Activated CD4-positive, alpha-beta memory T cell treated with anti-CD3 and anti-CD28 coated beads, Interleukin-2, amount 10 ng/mL, durations not matched to agents 7 days and 5 days (primary cell): Measurements from ENCODE around the gene TBCD. TPM values are rescaled to one million over a fixed set of nuclear protein-coding genes. Genes with fewer than 3 reads are reported as not detected.

Experiments used
- CTCF ChIA-PET: fragments of 350-600 bp; sonication (Branson Sonifier 250); formaldehyde crosslinking; loops from one replicate; lab custom pipeline; 2021; ENCODE audit warnings: antibody characterized with exemption, inconsistent platforms; lab: Charles Lee
- POLR2A ChIA-PET: fragments of 350-600 bp; sonication (Branson Sonifier 250); formaldehyde crosslinking; loops from one replicate; lab custom pipeline; 2021; ENCODE audit warnings: antibody characterized with exemption; lab: Charles Lee
- DNase-seq: peaks from one replicate; pipeline ENCODE4 v3.0.0-alpha.2; 2020
- H3K27ac Mint-ChIP-seq: one replicate; pipeline ENCODE4 v1.8.0; 2021; ENCODE audit warnings: mild to moderate bottlenecking, mixed read lengths
- H3K27me3 Mint-ChIP-seq: one replicate; pipeline ENCODE4 v1.8.0; 2021; ENCODE audit warnings: mixed read lengths
- H3K36me3 Mint-ChIP-seq: one replicate; pipeline ENCODE4 v1.8.0; 2021; ENCODE audit warnings: low read depth, mixed read lengths
- H3K4me1 Mint-ChIP-seq: one replicate; pipeline ENCODE4 v1.8.0; 2021; ENCODE audit warnings: mixed read lengths
- H3K4me3 Mint-ChIP-seq: one replicate; pipeline ENCODE4 v1.8.0; 2021; ENCODE audit warnings: mild to moderate bottlenecking, mixed read lengths
- H3K9me3 Mint-ChIP-seq: one replicate; pipeline ENCODE4 v1.8.0; 2021; ENCODE audit warnings: mixed read lengths
- total RNA-seq, 2 experiments: library from RNA; stranded (reverse); gene quantifications; one replicate each; pipeline ENCODE4 v1.2.3, GENCODE V29; 2021

Gene TBCD
- total RNA-seq, 2 experiments from 2014 or later: 133 to 135 TPM

DNA sequence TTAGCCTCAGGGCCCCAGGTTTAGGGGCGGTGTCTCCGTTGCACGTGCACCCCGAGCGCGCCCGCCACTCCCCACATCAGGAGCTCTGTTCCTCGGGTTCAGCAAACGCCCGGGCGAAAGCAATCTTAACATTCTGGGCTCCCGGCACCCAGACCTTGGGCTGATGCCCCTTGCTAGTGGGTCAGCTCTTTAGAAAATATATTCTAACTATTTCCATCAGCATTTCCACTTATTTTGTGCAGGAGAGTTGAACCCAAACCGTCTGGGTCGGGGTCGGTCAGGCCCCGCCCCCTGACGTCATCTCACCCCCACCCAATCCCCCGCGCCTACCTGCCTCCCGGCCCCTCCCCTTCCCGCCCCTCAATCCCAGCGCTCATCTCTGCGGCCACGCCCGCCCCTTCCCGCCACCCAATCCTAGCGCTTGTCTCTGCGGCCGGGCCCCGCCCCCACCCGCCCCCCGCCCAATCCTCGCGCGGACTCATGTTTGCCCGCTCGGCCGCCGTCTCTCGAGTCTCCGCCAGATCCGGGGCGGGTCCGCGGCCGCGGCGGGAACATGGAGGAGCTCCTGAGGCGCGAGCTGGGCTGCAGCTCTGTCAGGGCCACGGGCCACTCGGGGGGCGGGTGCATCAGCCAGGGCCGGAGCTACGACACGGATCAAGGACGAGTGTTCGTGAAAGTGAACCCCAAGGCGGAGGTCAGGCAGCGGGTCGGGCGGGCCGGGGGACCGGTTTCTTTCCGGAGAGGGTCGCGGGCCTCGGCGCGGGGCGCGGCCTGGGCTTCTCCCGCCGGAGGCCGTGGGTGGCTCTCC lies 35.5 kb upstream of the TBCD start, which contains the start of gene FN3KRP:
FN3KRP (plus strand) TSS at position 504 of the 808 bp plus-strand sequence; CDS start at position 554, 50 bp downstream.
- CTCF ChIA-PET: interaction anchor here (0.5 to 0.7 kb wide), 2 partner anchors 66 to 510 kb away, joined by 3 to 4 read pairs; no protein-coding TSS in a partner anchor
- POLR2A ChIA-PET: interaction anchor here (0.6 to 2.1 kb wide), 12 partner anchors 9 to 289 kb away, joined by 3 to 11 read pairs (median 4); no protein-coding TSS in a partner anchor
- peaks cover 2% of the 10 kb centered on the region for H3K27me3 Mint-ChIP-seq

GRCh38 chr17:82718986-82719685 lies 32.7 kb upstream of the TBCD start:
- DNase-seq: no peak
- H3K27me3 Mint-ChIP-seq: no peaks in the 10 kb centered on the region
- POLR2A ChIA-PET: no interaction called here
- no peaks in the 10 kb centered on the region for H3K9me3 Mint-ChIP-seq
- no peak overlapping the region for H3K27ac Mint-ChIP-seq
- peaks cover 37% of the 10 kb centered on the region for H3K36me3 Mint-ChIP-seq
- peaks cover 25% of the 10 kb centered on the region for H3K4me1 Mint-ChIP-seq
- peak overlapping the region; percentile 98 for H3K4me3 Mint-ChIP-seq
- CTCF ChIA-PET: no interaction called here

More for the DNA sequence above, 35.5 kb upstream of the TBCD start, which contains the start of gene FN3KRP:
- peak within 1 kb of the TSS; percentile 86 for H3K27ac Mint-ChIP-seq
- peaks cover 22% of the 10 kb centered on the region for H3K36me3 Mint-ChIP-seq
- peaks cover 26% of the 10 kb centered on the region for H3K4me1 Mint-ChIP-seq
- no peaks in the 10 kb centered on the region for H3K9me3 Mint-ChIP-seq
- DNase-seq: peak; percentile 90
- peak within 1 kb of the TSS; percentile 98 for H3K4me3 Mint-ChIP-seq

DNA sequence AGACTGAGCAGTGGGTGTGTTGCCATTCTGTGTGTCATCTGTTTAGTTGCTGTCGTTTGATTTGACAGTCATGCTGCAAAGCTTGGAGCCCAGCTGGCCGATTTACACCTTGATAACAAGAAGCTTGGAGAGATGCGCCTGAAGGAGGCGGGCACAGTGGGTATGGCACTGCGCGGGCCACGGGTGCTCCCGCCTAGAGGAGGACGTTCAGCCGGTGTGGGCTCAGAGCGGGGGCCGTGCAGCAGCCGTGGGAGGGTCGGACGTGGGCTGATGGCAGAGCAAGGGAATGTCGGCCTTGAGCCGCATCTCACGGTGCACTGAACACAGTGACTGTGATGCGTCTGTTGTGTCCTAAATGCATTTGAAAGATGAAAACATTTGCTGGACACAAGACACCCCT lies 31.7 kb upstream of the TBCD start:
- H3K9me3 Mint-ChIP-seq: no peaks in the 10 kb centered on the region
- H3K4me1 Mint-ChIP-seq: peaks cover 25% of the 10 kb centered on the region
- no peak overlapping the region for H3K4me3 Mint-ChIP-seq
- H3K27ac Mint-ChIP-seq: no peak overlapping the region
- ChIA-PET POLR2A (no interaction called here), CTCF (no interaction called here)
- DNase-seq: no peak
- no peaks in the 10 kb centered on the region for H3K27me3 Mint-ChIP-seq
- peaks cover 37% of the 10 kb centered on the region for H3K36me3 Mint-ChIP-seq

DNA sequence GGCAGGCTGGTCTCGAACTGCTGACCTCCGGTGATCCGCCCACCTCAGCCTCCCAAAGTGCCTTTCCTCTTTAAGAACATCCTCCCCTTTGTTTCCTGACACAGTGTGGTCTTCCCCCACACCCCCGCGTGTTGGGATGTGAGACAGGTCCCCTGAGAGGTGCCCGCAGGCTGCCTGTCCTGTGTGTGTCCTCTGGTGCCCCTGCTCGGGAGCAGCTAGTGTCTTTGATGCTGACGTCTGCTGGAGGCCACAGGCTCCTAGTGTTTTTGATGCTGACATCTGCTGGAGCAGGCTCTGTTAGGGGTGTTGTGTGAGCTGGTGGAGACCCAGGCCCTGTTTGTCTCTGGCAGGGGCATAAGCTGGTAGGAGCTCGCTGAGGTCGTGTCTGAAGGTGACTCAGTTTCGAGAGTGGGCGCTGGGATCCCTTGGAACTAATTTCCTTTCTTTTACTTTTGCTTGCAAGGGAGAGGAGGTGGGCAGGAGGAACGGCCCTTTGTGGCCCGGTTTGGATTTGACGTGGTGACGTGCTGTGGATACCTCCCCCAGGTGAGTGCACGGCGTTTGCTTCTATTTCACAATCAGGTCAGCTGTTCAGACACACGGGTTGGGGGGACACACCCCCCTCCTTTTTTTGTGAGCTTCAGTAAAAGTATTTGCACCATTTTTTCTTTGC lies 29.4 kb upstream of the TBCD start:
- Mint-ChIP-seq H3K9me3 (no peaks in the 10 kb centered on the region), H3K36me3 (peaks cover 36% of the 10 kb centered on the region), H3K27me3 (no peaks in the 10 kb centered on the region), H3K4me1 (peaks cover 12% of the 10 kb centered on the region), H3K27ac (no peak overlapping the region), H3K4me3 (no peak overlapping the region)
- POLR2A ChIA-PET: no interaction called here
- DNase-seq: no peak
- CTCF ChIA-PET: no interaction called here

- H3K27me3 Mint-ChIP-seq: no peaks in the 10 kb centered on the region
- ChIA-PET CTCF (no interaction called here), POLR2A (no interaction called here)
- H3K4me1 Mint-ChIP-seq: peaks cover 4% of the 10 kb centered on the region
- peaks cover 36% of the 10 kb centered on the region for H3K36me3 Mint-ChIP-seq
- DNase-seq: no peak
- H3K27ac Mint-ChIP-seq: no peak overlapping the region
- H3K9me3 Mint-ChIP-seq: no peaks in the 10 kb centered on the region
- no peak overlapping the region for H3K4me3 Mint-ChIP-seq
These were observed 28.6 kb upstream of the TBCD start for GRCh38 chr17:82723169-82723807.

- H3K36me3 Mint-ChIP-seq: peaks cover 32% of the 10 kb centered on the region
- no peak for DNase-seq
- ChIA-PET POLR2A (interaction anchor here (1.8 kb wide), 1 partner anchor 10 kb away, joined by 4 read pairs; the partner anchor contains the start of gene FN3KRP), CTCF (no interaction called here)
- no peak overlapping the region for H3K27ac Mint-ChIP-seq
- H3K27me3 Mint-ChIP-seq: no peaks in the 10 kb centered on the region
- H3K4me3 Mint-ChIP-seq: no peak overlapping the region
- H3K9me3 Mint-ChIP-seq: no peaks in the 10 kb centered on the region
- no peaks in the 10 kb centered on the region for H3K4me1 Mint-ChIP-seq
These were observed 25.4 kb upstream of the TBCD start for GRCh38 chr17:82726427-82726826.

GRCh38 chr17:82729479-82730260 lies 22.2 kb upstream of the TBCD start:
- Mint-ChIP-seq H3K36me3 (peaks cover 38% of the 10 kb centered on the region), H3K9me3 (peaks cover 6% of the 10 kb centered on the region), H3K27ac (no peak overlapping the region), H3K4me3 (no peak overlapping the region), H3K4me1 (no peaks in the 10 kb centered on the region), H3K27me3 (no peaks in the 10 kb centered on the region)
- POLR2A ChIA-PET: interaction anchor here (1.1 kb wide), 1 partner anchor 13 kb away, joined by 5 read pairs; the partner anchor contains the start of gene FN3KRP
- no peak for DNase-seq
- CTCF ChIA-PET: no interaction called here

GRCh38 chr17:82732118-82732743 lies 19.6 kb upstream of the TBCD start:
- ChIA-PET POLR2A (no interaction called here), CTCF (no interaction called here)
- no peak overlapping the region for H3K27ac Mint-ChIP-seq
- no peak overlapping the region for H3K4me3 Mint-ChIP-seq
- peaks cover 1% of the 10 kb centered on the region for H3K4me1 Mint-ChIP-seq
- no peak for DNase-seq
- H3K9me3 Mint-ChIP-seq: peaks cover 6% of the 10 kb centered on the region
- no peaks in the 10 kb centered on the region for H3K27me3 Mint-ChIP-seq
- H3K36me3 Mint-ChIP-seq: peaks cover 38% of the 10 kb centered on the region

DNA sequence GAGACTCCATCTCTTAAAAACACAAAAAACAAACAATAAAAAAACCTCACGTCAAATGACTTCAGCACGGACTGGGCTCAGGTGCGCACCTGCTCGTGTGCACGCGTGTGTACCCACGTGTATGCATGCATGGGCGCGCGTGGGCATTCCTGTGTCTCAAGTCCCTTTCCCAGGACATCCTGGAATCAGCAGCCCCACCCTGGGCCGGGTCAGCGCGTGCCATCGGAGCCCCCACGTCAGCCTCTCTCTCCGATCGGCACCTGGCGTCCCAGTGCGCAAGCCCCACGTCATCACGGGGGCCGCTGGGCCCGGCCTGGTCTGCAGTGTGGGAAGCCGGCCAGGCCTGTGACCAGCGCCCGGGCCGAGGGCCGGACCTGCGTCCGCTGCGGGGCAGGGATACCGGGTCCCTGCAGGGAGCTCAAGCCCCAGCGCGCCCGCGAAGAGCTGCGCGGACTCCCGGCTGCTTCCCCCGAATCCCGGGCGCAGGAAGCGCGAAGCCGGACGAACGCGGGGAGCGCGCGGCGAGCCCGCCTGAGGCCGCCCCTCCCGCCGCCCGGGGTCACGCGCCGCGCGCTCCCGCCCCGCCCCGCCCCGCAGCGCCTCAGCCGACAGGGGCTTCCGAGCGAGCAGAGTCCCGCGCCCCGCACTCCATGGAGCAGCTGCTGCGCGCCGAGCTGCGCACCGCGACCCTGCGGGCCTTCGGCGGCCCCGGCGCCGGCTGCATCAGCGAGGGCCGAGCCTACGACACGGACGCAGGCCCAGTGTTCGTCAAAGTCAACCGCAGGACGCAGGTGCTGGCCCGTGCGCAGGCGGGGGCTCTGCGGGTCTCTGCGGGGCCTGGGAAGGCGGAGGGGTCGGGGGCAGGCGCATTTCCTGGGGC lies 16.6 kb upstream of the TBCD start, which contains the start of gene FN3K:
FN3K (plus strand) TSS at position 629 of the 880 bp plus-strand sequence; CDS start at position 651, 22 bp downstream.
- H3K27me3 Mint-ChIP-seq: no peaks in the 10 kb centered on the region
- H3K9me3 Mint-ChIP-seq: peaks cover 11% of the 10 kb centered on the region
- peak within 1 kb of the TSS; percentile 39 for H3K4me3 Mint-ChIP-seq
- POLR2A ChIA-PET: no interaction called here
- H3K4me1 Mint-ChIP-seq: peaks cover 1% of the 10 kb centered on the region
- DNase-seq: peak; percentile 39
- peaks cover 32% of the 10 kb centered on the region for H3K36me3 Mint-ChIP-seq
- CTCF ChIA-PET: no interaction called here
- no peak within 1 kb of the TSS for H3K27ac Mint-ChIP-seq

DNA sequence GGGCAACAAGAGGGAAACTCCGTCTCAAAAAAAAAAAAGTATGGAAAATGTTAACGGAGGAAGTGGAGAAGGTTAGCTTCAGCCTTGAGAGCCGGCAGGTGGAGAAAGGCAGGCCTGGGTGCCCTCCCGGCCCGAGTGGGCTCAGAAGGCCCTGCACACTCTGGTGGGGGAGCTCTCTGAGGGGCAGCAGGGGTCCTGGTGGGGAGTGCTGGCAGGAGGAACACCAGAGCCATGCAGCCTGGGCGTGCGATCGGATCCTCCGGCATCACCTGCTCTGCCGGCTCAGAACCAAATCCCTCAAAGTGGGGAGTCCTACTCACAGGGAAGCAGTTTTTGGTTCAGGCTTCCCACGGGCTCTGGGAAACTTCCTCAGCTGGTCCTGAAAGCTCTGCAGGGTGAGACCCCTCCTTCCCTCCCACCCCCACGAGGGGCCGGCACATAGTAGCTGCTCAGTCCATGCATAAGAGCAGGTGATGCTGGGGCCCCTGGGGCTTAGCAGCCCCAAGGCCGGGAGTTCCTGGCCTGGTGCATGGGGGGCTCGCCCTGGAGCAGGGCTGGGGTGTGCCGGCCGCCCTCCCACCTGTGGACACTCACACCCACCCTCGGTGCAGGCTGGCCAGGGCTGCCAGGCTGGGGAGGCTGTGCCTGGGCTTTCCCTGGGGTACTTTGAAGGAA lies 15.2 kb upstream of the TBCD start:
- peaks cover 1% of the 10 kb centered on the region for H3K4me1 Mint-ChIP-seq
- H3K27me3 Mint-ChIP-seq: no peaks in the 10 kb centered on the region
- POLR2A ChIA-PET: no interaction called here
- no peak overlapping the region for H3K27ac Mint-ChIP-seq
- peaks cover 38% of the 10 kb centered on the region for H3K36me3 Mint-ChIP-seq
- no peak overlapping the region for H3K4me3 Mint-ChIP-seq
- no peak for DNase-seq
- CTCF ChIA-PET: no interaction called here
- H3K9me3 Mint-ChIP-seq: peaks cover 22% of the 10 kb centered on the region
